Heart left ventricle (tissue), 16 donors: ENCODE results near the gene GNB3. TPM values are rescaled to one million over a fixed set of nuclear protein-coding genes. Genes with fewer than 3 reads are reported as not detected.

Experiments used
- ATAC-seq, 4 donors: fragments of 200-7000 bp; cut with Tn5 transposase; one replicate each; pipeline ENCODE4 v1.9.1; 2020 to 2022; ENCODE audit warnings: moderate library complexity in 4 of 4, mild to moderate bottlenecking in 3 of 4, moderate number of reproducible peaks in 1 of 4
- DNase-seq, 5 donors: peaks; one replicate each; pipeline ENCODE4 v3.0.0-alpha.2; 2020
- H3K27ac ChIP-seq, 12 donors: fragments of 200-600 bp; sonication (generic) in 4 of 12; one replicate each; pipeline versions ENCODE4 v1.5.0 to v1.8.0; 2016 to 2022; ENCODE audit warnings: mild to moderate bottlenecking in 2 of 12
- H3K27me3 ChIP-seq, 9 donors: fragments of 200-600 bp; sonication (generic) in 2 of 9; one replicate each; pipeline versions ENCODE4 v1.5.1 to v1.8.0; 2016 to 2022; ENCODE audit warnings: mild to moderate bottlenecking in 3 of 9
- H3K36me3 ChIP-seq, 9 donors: fragments of 200-600 bp; sonication (generic) in 2 of 9; one replicate each; pipeline versions ENCODE4 v1.5.0 to v1.8.0; 2018 to 2022; ENCODE audit warnings: mild to moderate bottlenecking in 2 of 9
- H3K4me1 ChIP-seq, 12 donors: fragments of 200-600 bp; sonication (generic) in 4 of 12; one replicate each; pipeline versions ENCODE4 v1.5.0 to v1.8.0; 2016 to 2022; ENCODE audit warnings: mild to moderate bottlenecking in 3 of 12
- H3K4me3 ChIP-seq, 12 donors: fragments of 200-600 bp; sonication (generic) in 4 of 12; one replicate each; pipeline versions ENCODE4 v1.5.0 to v1.8.0; 2017 to 2022; ENCODE audit warnings: mild to moderate bottlenecking in 9 of 12, moderate library complexity in 4 of 12
- H3K9me3 ChIP-seq, 12 donors: fragments of 200-600 bp; sonication (generic) in 4 of 12; one replicate each; pipeline versions ENCODE4 v1.5.0 to v1.8.0; 2016 to 2022; ENCODE audit warnings: mild to moderate bottlenecking in 1 of 12
- CTCF ChIP-seq, 12 donors: fragments of 200-600 bp; sonication (generic) in 4 of 12; IDR thresholded peaks; one replicate each; pipeline versions ENCODE4 v1.5.0 to v1.8.0; 2018 to 2022; ENCODE audit warnings: antibody characterized with exemption in 12 of 12, mild to moderate bottlenecking in 5 of 12
- POLR2A ChIP-seq, 2 donors: fragments of 450-650 bp; IDR thresholded peaks; one replicate each; pipeline ENCODE4 v1.6.1; 2017; ENCODE audit warnings: antibody characterized with exemption in 2 of 2, mild to moderate bottlenecking in 2 of 2, moderate library complexity in 2 of 2
- WGBS, 4 donors: extraction: QIAGEN DNeasy Blood & Tissue Kit in 2 of 4; methylation state at CpG; one replicate each; pipeline versions ENCODE4 v1.1.5 to v1.1.7; 2013 to 2018; 5-methylcytosine and 5-hydroxymethylcytosine counted together
- intact Hi-C, 10 donors: fragments of 100-400 bp; cut with DNase I; formaldehyde crosslinking; loops; one replicate each; pipeline versions ENCODE4 v1.11.1 to v1.14.2; 2022
- polyA plus RNA-seq, 2 donors: library from polyadenylated mRNA; stranded (reverse); fragments of 200-250 nt; gene quantifications; one replicate each; pipeline ENCODE4 v1.2.3, GENCODE V29; 2013
- total RNA-seq, 9 donors: library from RNA; depleted of rRNA in 2 of 9; stranded (reverse); fragments of >200 nt in 2 of 9; fragmentation: NEBNext Ultra II Directional in 3 of 9; extraction: Animal tissue kit (Norgen Biotek cat#: 25700) in 3 of 9; gene quantifications; one replicate each; pipeline versions ENCODE4 v1.1.0 to v1.2.4, GENCODE V29; 2016 to 2023
- donor health status: ischemic (EF 13 %, LVEDD 7.1; RV severe dilation, severe dysfunction).
- donor health status: healthy with polysubstance abuse.
- donor health status: DM: no; HTN: yes; CAD: no.
- donor health status: DM: no; HTN: no; CAD: no.
- donor health status: ischemic (EF 25% LVEDD 6.9; RV normal size, moderate dysfunction).
- donor health status: ischemic (EF 25% LVEDD 5.7; RV mildly dilated, moderate dysfunction).
- donor health status: healthy.
- donor health status: DM: yes; HTN: yes; CAD: no.
- donor health status: ischemic (EF 35%, LVEDD 5.7; RV mildly dilated, moderate dysfunction).
- donor health status: nonischemic (EF 11% LVEDD 7.7; RV severe dilation, severe dysfunction).
- donor health status: DM: yes; HTN: yes; CAD: no.
- donor health status: PGD.
- donor health status: ischemic (EF 29% LVEDD 5.4; RV normal size, mild dysfunction).
- donor health status: nonischemic (EF 23%, LVEDD 6.1; RV moderate dilation, normal function).

Gene GNB3
- total and polyA plus RNA-seq, 11 donors, result 0.64 to 12.4 (median 6.2) TPM

GRCh38 chr12:6843118-6843902 is 2.6 kb downstream of the GNB3 start:
- Histone ChIP-seq H3K27me3 (no peaks in the 10 kb centered on the region), H3K4me3 (no peak overlapping the region), H3K36me3 (peaks cover 0 to 82% (median 50%) of the 10 kb centered on the region in 9 donors), H3K4me1 (peaks cover 0 to 16% (median 3%) of the 10 kb centered on the region in 12 donors), H3K27ac (no peak overlapping the region), H3K9me3 (no peaks in the 10 kb centered on the region)
- ATAC-seq (no peak), DNase-seq (no peak)
- WGBS, 4 donors, result 62 to 73% (median 69%) methylated on average over 13 to 16 of the region's 16 CpGs
- TF ChIP-seq CTCF (IDR thresholded peaks at IDR 0.05) (no peak), POLR2A (IDR thresholded peaks at IDR 0.05) (no peak)
- intact Hi-C loops, result no loop called here

- intact Hi-C loops, result no loop called here
- Histone ChIP-seq H3K4me1 (peaks cover 0 to 9% (median 1%) of the 10 kb centered on the region in 12 donors), H3K27ac (no peak overlapping the region), H3K9me3 (no peaks in the 10 kb centered on the region), H3K27me3 (no peaks in the 10 kb centered on the region), H3K4me3 (no peak overlapping the region), H3K36me3 (peaks cover 0 to 78% (median 41%) of the 10 kb centered on the region in 9 donors)
- WGBS, 4 donors, result 85 to 93% (median 92%) methylated on average over 16 to 17 of the region's 17 CpGs
- DNase-seq, result no peak
- ATAC-seq, result no peak
- TF ChIP-seq CTCF (IDR thresholded peaks at IDR 0.05) (no peak), POLR2A (IDR thresholded peaks at IDR 0.05) (no peak)
These were observed 4.7 kb downstream of the GNB3 start for GRCh38 chr12:6845395-6845794.

- peaks cover 0 to 78% (median 41%) of the 10 kb centered on the region in 9 donors for H3K36me3 ChIP-seq
These were observed 5.7 kb downstream of the GNB3 start for GRCh38 chr12:6846316-6846869.

GRCh38 chr12:6847676-6848075 is 7.0 kb downstream of the GNB3 start:
- H3K9me3 ChIP-seq, result no peaks in the 10 kb centered on the region
- 90 to 99% (median 95%) methylated on average over 2 of the region's 2 CpGs for WGBS, 4 donors
- intact Hi-C loops, result no loop called here
- no peak overlapping the region for H3K4me3 ChIP-seq
- ATAC-seq (no peak), DNase-seq (no peak)
- H3K4me1 ChIP-seq, result peaks cover 0 to 9% (median 5%) of the 10 kb centered on the region in 12 donors
- H3K27ac ChIP-seq, result no peak overlapping the region
- TF ChIP-seq CTCF (IDR thresholded peaks at IDR 0.05), result no peak
- no peak for TF ChIP-seq POLR2A (IDR thresholded peaks at IDR 0.05)
- peaks cover 0 to 70% (median 39%) of the 10 kb centered on the region in 9 donors for H3K36me3 ChIP-seq
- no peaks in the 10 kb centered on the region for H3K27me3 ChIP-seq

More at GRCh38 chr12:6846316-6846869, 5.7 kb downstream of the GNB3 start:
- ATAC-seq, result no peak
- 87 to 89% (median 89%) methylated on average over 7 of the region's 7 CpGs for WGBS, 4 donors
- H3K4me3 ChIP-seq, result no peak overlapping the region
- H3K9me3 ChIP-seq, result no peaks in the 10 kb centered on the region
- TF ChIP-seq POLR2A (IDR thresholded peaks at IDR 0.05), result no peak
- no peak for DNase-seq
- H3K4me1 ChIP-seq, result peaks cover 0 to 9% (median 4%) of the 10 kb centered on the region in 12 donors
- H3K27ac ChIP-seq, result no peak overlapping the region
- H3K27me3 ChIP-seq, result no peaks in the 10 kb centered on the region
- intact Hi-C loops, result no loop called here
